Measurements from ENCODE around the gene MANEAL.

MANEAL gene

GRCh38 chr1:37792943-37793686 lies 532 bp upstream of the MANEAL start:
- DNase-seq = no peak

GRCh38 chr1:37794372-37795339 lies 1.0 kb downstream of the MANEAL start:
- DNase-seq = no peak

- peak; percentile 33 for DNase-seq
These were observed 1.9 kb downstream of the MANEAL start for GRCh38 chr1:37795340-37796125.

GRCh38 chr1:37797750-37798345 lies 4.2 kb downstream of the MANEAL start:
- DNase-seq = no peak

- no peak for DNase-seq
These were observed 8.8 kb downstream of the MANEAL start for GRCh38 chr1:37802439-37802838.

GRCh38 chr1:37807220-37807554 lies 13.5 kb downstream of the MANEAL start:
- no peak for DNase-seq

- DNase-seq = peak; percentile 93
These were observed 14.1 kb downstream of the MANEAL start, which contains the start of the genes C1orf122 and YRDC for GRCh38 chr1:37807555-37808368. Gene C1orf122 (plus strand): TSS chr1:37807790. CDS start chr1:37808405, 615 bp downstream. Gene YRDC (minus strand): TSS chr1:37808208. CDS start chr1:37808180, 28 bp downstream.

- no peak for DNase-seq
These were observed 15.0 kb downstream of the MANEAL start for GRCh38 chr1:37808369-37809319.

- no peak for DNase-seq
These were observed 16.3 kb downstream of the MANEAL start for GRCh38 chr1:37809942-37810341.

- peak; percentile 76 for DNase-seq
These were observed 17.5 kb downstream of the MANEAL start for GRCh38 chr1:37811027-37811655.

- DNase-seq = no peak
These were observed 20.0 kb downstream of the MANEAL start for GRCh38 chr1:37813529-37814145.

GRCh38 chr1:37814252-37814651 lies 20.6 kb downstream of the MANEAL start:
- no peak for DNase-seq

- no peak for DNase-seq
These were observed 23.8 kb downstream of the MANEAL start for GRCh38 chr1:37817481-37817880.

GRCh38 chr1:37821481-37821880 lies 27.8 kb downstream of the MANEAL start:
- no peak for DNase-seq

GRCh38 chr1:37822906-37823815 lies 29.5 kb downstream of the MANEAL start:
- DNase-seq = no peak

- no peak for DNase-seq
These were observed 30.4 kb downstream of the MANEAL start for GRCh38 chr1:37824001-37824400.

- no peak for DNase-seq
These were observed 31.9 kb downstream of the MANEAL start for GRCh38 chr1:37825506-37825905.

GRCh38 chr1:37828410-37829074 lies 34.9 kb downstream of the MANEAL start:
- DNase-seq = no peak

All from CD4-positive, alpha-beta T cell treated with Interleukin-21 for 1 hour (primary cell).